Keratinocyte (primary cell): Measurements from ENCODE around the gene SLC25A11. TPM values are rescaled to one million over a fixed set of nuclear protein-coding genes. Genes with fewer than 3 reads are reported as not detected.

ENCODE experiments used
- DNase-seq: peaks from one replicate; pipeline ENCODE4 v3.0.0-alpha.2; 2011; ENCODE audit warnings: low read depth, missing footprints, low spot score
- FAIRE-seq: peaks from 2 replicates; lab custom pipeline; 2011; peaks lifted over from hg19 to GRCh38; lab: Jason Lieb, UNC
- H2AFZ ChIP-seq: 2 replicates; pipeline ENCODE4 v1.6.0; 2012; ENCODE audit warnings: low read length, control low read depth, inconsistent platforms; ENCODE audit not compliant: control insufficient read depth
- H3K27ac ChIP-seq: 2 replicates; pipeline ENCODE4 v1.5.1; 2011; ENCODE audit warnings: low read length; ENCODE audit not compliant: control insufficient read depth, insufficient read depth
- H3K27me3 ChIP-seq: 3 replicates; pipeline ENCODE4 v1.6.0; 2011; ENCODE audit warnings: low read length; ENCODE audit not compliant: control insufficient read depth, insufficient read depth; ENCODE audit errors: extremely low read depth
- H3K36me3 ChIP-seq, 2 experiments: 2 replicates in 1 of 2; 3 replicates in 1 of 2; pipeline ENCODE4 v1.5.1; 2011; ENCODE audit warnings: low read length in 2 of 2, mild to moderate bottlenecking in 1 of 2; ENCODE audit not compliant: control insufficient read depth in 2 of 2, insufficient read depth in 2 of 2; ENCODE audit errors: extremely low read depth in 1 of 2
- H3K4me1 ChIP-seq: 3 replicates; pipeline ENCODE4 v1.5.1; 2011; ENCODE audit warnings: low read length; ENCODE audit not compliant: control insufficient read depth, insufficient read depth; ENCODE audit errors: extremely low read depth
- H3K4me2 ChIP-seq: 3 replicates; pipeline ENCODE4 v1.6.0; 2011; ENCODE audit warnings: low read depth, low read length; ENCODE audit not compliant: control insufficient read depth, insufficient read depth; ENCODE audit errors: extremely low read depth
- H3K4me3 ChIP-seq, 3 experiments: fragments of 200-600 bp in 1 of 3; sonication (generic) in 1 of 3; 2 replicates in 2 of 3; 3 replicates in 1 of 3; pipeline ENCODE4 v1.5.1; 2011 to 2016; ENCODE audit warnings: low read length in 3 of 3, mild to moderate bottlenecking in 3 of 3, control low read depth in 2 of 3, inconsistent platforms in 1 of 3, low read depth in 1 of 3, mixed read lengths in 1 of 3, mixed run types in 1 of 3, moderate library complexity in 1 of 3; ENCODE audit not compliant: control insufficient read depth in 2 of 3, insufficient read depth in 2 of 3; ENCODE audit errors: extremely low read depth in 1 of 3
- H3K79me2 ChIP-seq: 2 replicates; pipeline ENCODE4 v1.6.0; 2012; ENCODE audit warnings: low read length; ENCODE audit not compliant: control insufficient read depth, insufficient read depth
- H3K9ac ChIP-seq: 3 replicates; pipeline ENCODE4 v1.6.0; 2011; ENCODE audit warnings: low read length; ENCODE audit not compliant: control insufficient read depth, insufficient read depth; ENCODE audit errors: extremely low read depth
- H3K9me1 ChIP-seq: 3 replicates; pipeline ENCODE4 v1.6.0; 2011; ENCODE audit warnings: low read length; ENCODE audit not compliant: control insufficient read depth, insufficient read depth; ENCODE audit errors: extremely low read depth
- H3K9me3 ChIP-seq: 2 replicates; pipeline ENCODE4 v1.5.1; 2012; ENCODE audit warnings: low read depth, low read length; ENCODE audit not compliant: control insufficient read depth
- H4K20me1 ChIP-seq: 3 replicates; pipeline ENCODE4 v1.6.0; 2011; ENCODE audit warnings: low read length; ENCODE audit not compliant: control insufficient read depth, insufficient read depth; ENCODE audit errors: extremely low read depth
- CTCF ChIP-seq, 3 experiments: IDR thresholded peaks in 1 of 3; conservative IDR thresholded peaks in 1 of 3; optimal IDR thresholded peaks in 1 of 3; 2 replicates in 2 of 3; 3 replicates in 1 of 3; pipeline versions ENCODE3 to v1.5.1; 2011; ENCODE audit warnings: low read length in 3 of 3, mild to moderate bottlenecking in 3 of 3, moderate library complexity in 2 of 3, control low read depth in 1 of 3, inconsistent platforms in 1 of 3; ENCODE audit not compliant: insufficient read depth in 2 of 3; ENCODE audit errors: extremely low read depth in 1 of 3
- EZH2 ChIP-seq: IDR thresholded peaks from one replicate; pipeline ENCODE4 v1.6.1; 2012; ENCODE audit warnings: inconsistent platforms, mild to moderate bottlenecking, low read length, moderate library complexity
- dilution Hi-C: fragments of 300-500 bp; cut with MboI; formaldehyde crosslinking; loops from one replicate; pipeline ENCODE4 v1.7.0; 2020; ENCODE audit warnings: low sequenced_read_pairs; ENCODE audit not compliant: extremely low pct_ligation_motif_present
- polyA plus RNA-seq, 5 experiments: library from polyadenylated mRNA; depleted of rRNA in 3 of 5; stranded (reverse) in 3 of 5; stranded (forward) in 1 of 5; unstranded in 1 of 5; fragments of >200 nt; gene quantifications; 1 replicate in 1 of 5; 2 replicates in 3 of 5; 3 replicates in 1 of 5; pipeline versions ENCODE4 v1.2.1 to v1.2.3, GENCODE V29; 2011 to 2012; ENCODE audit warnings: missing spikeins in 2 of 5, low read depth in 1 of 5, low replicate concordance in 1 of 5

The SLC25A11 gene
- polyA plus RNA-seq, 1 donor (not counting 4 experiments of a cell fraction or from before 2014, with no cell fraction given): 33.8 TPM

- peaks cover 12% of the 10 kb centered on the region for H4K20me1 ChIP-seq
- no peaks in the 10 kb centered on the region for H3K9me3 ChIP-seq
- H3K27ac ChIP-seq: no peak overlapping the region
- dilution Hi-C loops: no loop called here
- peaks cover 16% of the 10 kb centered on the region for H3K4me1 ChIP-seq
- DNase-seq (no peak), FAIRE-seq (no peak)
- no peaks in the 10 kb centered on the region for H3K27me3 ChIP-seq
- peaks cover 6% of the 10 kb centered on the region in 2 experiments for H3K36me3 ChIP-seq
- TF ChIP-seq EZH2 (no peak), CTCF (optimal IDR thresholded peaks at IDR 0.05 in 1 of 3, IDR thresholded peaks at IDR 0.05 in 1 of 3, conservative IDR thresholded peaks at IDR 0.05 in 1 of 3; ENCODE audit: extremely low read depth in 1 of 3, insufficient read depth in 2 of 3, low read length in 3 of 3) (no peak)
- H3K4me2 ChIP-seq: no peak overlapping the region
- no peak overlapping the region for H2AFZ ChIP-seq
- H3K4me3 ChIP-seq: no peak overlapping the region
- no peaks in the 10 kb centered on the region for H3K9me1 ChIP-seq
- H3K9ac ChIP-seq: no peak overlapping the region
- no peaks in the 10 kb centered on the region for H3K79me2 ChIP-seq
These were observed 38.0 kb downstream of the SLC25A11 start for GRCh38 chr17:4901648-4902344.

- H3K9ac ChIP-seq: no peak overlapping the region
- H3K36me3 ChIP-seq: peaks cover 7 to 9% of the 10 kb centered on the region in 2 experiments
- no peak overlapping the region for H3K4me2 ChIP-seq
- H3K27ac ChIP-seq: no peak overlapping the region
- TF ChIP-seq CTCF (optimal IDR thresholded peaks at IDR 0.05 in 1 of 3, IDR thresholded peaks at IDR 0.05 in 1 of 3, conservative IDR thresholded peaks at IDR 0.05 in 1 of 3; ENCODE audit: extremely low read depth in 1 of 3, insufficient read depth in 2 of 3, low read length in 3 of 3) (no peak), EZH2 (no peak)
- H3K9me3 ChIP-seq: no peaks in the 10 kb centered on the region
- peaks cover 16% of the 10 kb centered on the region for H3K4me1 ChIP-seq
- H3K27me3 ChIP-seq: no peaks in the 10 kb centered on the region
- H3K79me2 ChIP-seq: no peaks in the 10 kb centered on the region
- dilution Hi-C loops: no loop called here
- H4K20me1 ChIP-seq: peaks cover 12% of the 10 kb centered on the region
- H2AFZ ChIP-seq: no peak overlapping the region
- H3K4me3 ChIP-seq: no peak overlapping the region
- no peaks in the 10 kb centered on the region for H3K9me1 ChIP-seq
- FAIRE-seq (no peak), DNase-seq (no peak)
These were observed 38.7 kb downstream of the SLC25A11 start for GRCh38 chr17:4901108-4901647.
